Vagina (tissue), 2 donors: ENCODE measurements around the gene UQCRQ.

Experiments used
- POLR2AphosphoS5 ChIP-seq, 2 donors: sonication (generic); formaldehyde crosslinking; IDR thresholded peaks; one replicate each; pipeline ENCODE4 v1.9.0; 2017; ENCODE audit warnings: antibody characterized with exemption in 2 of 2, mild to moderate bottlenecking in 2 of 2, low read depth in 1 of 2; ENCODE audit not compliant: insufficient read depth in 1 of 2
- TF ChIP-seq, protein P1 (sequence below), 3 experiments: fragments of 450-650 bp in 2 of 3; fragments of 200-600 bp in 1 of 3; sonication (generic) in 1 of 3; IDR thresholded peaks; one replicate each; pipeline ENCODE4 v1.5.1; 2017 to 2019; ENCODE audit warnings: antibody characterized with exemption in 3 of 3, mild to moderate bottlenecking in 2 of 3, moderate library complexity in 2 of 3

DNA sequence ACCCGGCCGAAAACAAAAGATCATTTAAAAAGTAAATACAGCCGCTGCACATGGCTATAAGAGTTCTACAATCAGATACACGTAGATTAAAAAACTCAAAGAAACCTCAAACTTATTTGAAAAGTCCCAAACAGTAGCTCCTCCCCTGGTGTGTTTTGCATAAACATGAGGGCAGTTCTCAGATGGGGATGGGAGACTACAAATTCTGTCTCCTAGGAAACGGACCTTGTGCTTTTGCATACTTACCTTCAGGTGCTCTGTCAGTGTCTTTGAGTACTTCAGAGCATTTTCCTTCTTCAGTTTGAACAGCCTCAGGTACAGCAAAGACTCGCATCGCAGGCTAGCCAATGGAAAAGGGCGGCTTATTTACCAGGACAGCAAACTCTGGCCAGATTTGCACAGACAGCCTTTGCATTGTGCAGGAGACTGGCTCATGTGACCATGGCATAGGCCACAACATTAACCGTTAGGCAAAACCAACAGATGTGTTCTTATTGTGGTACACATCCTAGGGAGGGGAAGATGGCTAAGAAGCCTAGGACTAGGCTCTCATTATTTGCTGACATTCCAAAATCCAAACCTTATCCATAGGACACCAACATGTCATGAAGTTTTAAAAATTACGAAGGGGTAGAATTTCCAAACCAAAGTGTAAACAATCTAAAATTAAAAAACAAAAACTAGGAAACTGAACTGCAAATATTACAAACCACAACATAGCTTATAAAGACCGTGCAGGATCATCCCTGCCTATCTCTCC lies 19.8 kb downstream of the UQCRQ start:
- TF ChIP-seq, protein P1, sequence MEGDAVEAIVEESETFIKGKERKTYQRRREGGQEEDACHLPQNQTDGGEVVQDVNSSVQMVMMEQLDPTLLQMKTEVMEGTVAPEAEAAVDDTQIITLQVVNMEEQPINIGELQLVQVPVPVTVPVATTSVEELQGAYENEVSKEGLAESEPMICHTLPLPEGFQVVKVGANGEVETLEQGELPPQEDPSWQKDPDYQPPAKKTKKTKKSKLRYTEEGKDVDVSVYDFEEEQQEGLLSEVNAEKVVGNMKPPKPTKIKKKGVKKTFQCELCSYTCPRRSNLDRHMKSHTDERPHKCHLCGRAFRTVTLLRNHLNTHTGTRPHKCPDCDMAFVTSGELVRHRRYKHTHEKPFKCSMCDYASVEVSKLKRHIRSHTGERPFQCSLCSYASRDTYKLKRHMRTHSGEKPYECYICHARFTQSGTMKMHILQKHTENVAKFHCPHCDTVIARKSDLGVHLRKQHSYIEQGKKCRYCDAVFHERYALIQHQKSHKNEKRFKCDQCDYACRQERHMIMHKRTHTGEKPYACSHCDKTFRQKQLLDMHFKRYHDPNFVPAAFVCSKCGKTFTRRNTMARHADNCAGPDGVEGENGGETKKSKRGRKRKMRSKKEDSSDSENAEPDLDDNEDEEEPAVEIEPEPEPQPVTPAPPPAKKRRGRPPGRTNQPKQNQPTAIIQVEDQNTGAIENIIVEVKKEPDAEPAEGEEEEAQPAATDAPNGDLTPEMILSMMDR (IDR thresholded peaks at IDR 0.05): no peak
- no peak for TF ChIP-seq POLR2AphosphoS5 (IDR thresholded peaks at IDR 0.05; ENCODE audit: insufficient read depth in 1 of 2, low read depth in 1 of 2)
